Loucy (cell line): Measurements from ENCODE around the gene DENND2D.

ENCODE experiments used
- H2AFZ ChIP-seq: fragments of 200-600 bp; sonication (generic); 2 replicates; pipeline ENCODE4 v1.6.0; 2016; ENCODE audit warnings: antibody characterized with exemption, mild to moderate bottlenecking, low read length, moderate library complexity
- H3F3A ChIP-seq: fragments of 200-600 bp; 2 replicates; pipeline ENCODE4 v1.6.0; 2016; ENCODE audit warnings: antibody characterized with exemption, low read depth, mild to moderate bottlenecking
- H3K27me3 ChIP-seq: fragments of 200-600 bp; sonication (generic); 2 replicates; pipeline ENCODE4 v1.6.1; 2014; ENCODE audit warnings: low read length, mild to moderate bottlenecking; ENCODE audit not compliant: insufficient read depth, poor library complexity, severe bottlenecking
- H3K36me3 ChIP-seq: fragments of 200-600 bp; sonication (generic); 2 replicates; pipeline ENCODE4 v1.6.1; 2016; ENCODE audit warnings: low read length; ENCODE audit not compliant: insufficient read depth
- H3K4me1 ChIP-seq: fragments of 200-600 bp; sonication (generic); 2 replicates; pipeline ENCODE4 v1.5.1; 2014; ENCODE audit warnings: low read length, mild to moderate bottlenecking; ENCODE audit not compliant: insufficient read depth, poor library complexity, severe bottlenecking
- H3K4me2 ChIP-seq: fragments of 200-600 bp; sonication (generic); 2 replicates; pipeline ENCODE4 v1.6.0; 2014; ENCODE audit warnings: antibody characterized with exemption, low read length, low read depth, mild to moderate bottlenecking; ENCODE audit not compliant: poor library complexity, severe bottlenecking
- H3K4me3 ChIP-seq: fragments of 200-600 bp; sonication (generic); 2 replicates; pipeline ENCODE4 v1.5.1; 2014; ENCODE audit warnings: low read length, mild to moderate bottlenecking, mixed read lengths; ENCODE audit not compliant: poor library complexity, severe bottlenecking
- H3K79me2 ChIP-seq: fragments of 200-600 bp; sonication (generic); 2 replicates; pipeline ENCODE4 v1.6.1; 2014; ENCODE audit warnings: low read length; ENCODE audit not compliant: insufficient read depth
- H3K9ac ChIP-seq: fragments of 200-600 bp; sonication (generic); 2 replicates; pipeline ENCODE4 v1.6.0; 2014; ENCODE audit warnings: mild to moderate bottlenecking, low read depth, low read length, moderate library complexity; ENCODE audit not compliant: poor library complexity, severe bottlenecking
- H3K9me2 ChIP-seq: fragments of 200-600 bp; sonication (generic); replicated peaks from 2 replicates; pipeline ENCODE4 v1.6.1; 2016; ENCODE audit warnings: low read depth, low read length, mixed read lengths
- H3K9me3 ChIP-seq: fragments of 200-600 bp; sonication (generic); 2 replicates; pipeline ENCODE4 v1.6.1; 2014; ENCODE audit warnings: mild to moderate bottlenecking, antibody characterized with exemption, low read length, low read depth; ENCODE audit not compliant: insufficient read depth
- H4K20me1 ChIP-seq: fragments of 200-600 bp; sonication (generic); 2 replicates; pipeline ENCODE4 v1.6.0; 2014; ENCODE audit warnings: antibody characterized with exemption, low read length, mild to moderate bottlenecking; ENCODE audit not compliant: insufficient read depth, poor library complexity, severe bottlenecking
- CTCF ChIP-seq: fragments of 200-600 bp; sonication (generic); conservative IDR thresholded peaks from 2 replicates; pipeline ENCODE4 v1.5.1; 2014; ENCODE audit warnings: mild to moderate bottlenecking, antibody characterized with exemption, low read length
- EZH2phosphoT487 ChIP-seq: fragments of 200-600 bp; IDR thresholded peaks from 2 replicates; pipeline ENCODE4 v1.6.1; 2018; ENCODE audit warnings: antibody characterized with exemption, mild to moderate bottlenecking, moderate library complexity, borderline replicate concordance

The DENND2D gene

GRCh38 chr1:111163363-111163762, 37.1 kb downstream of the DENND2D start:
- TF ChIP-seq EZH2phosphoT487 (no peak), CTCF (no peak)
- Histone ChIP-seq H4K20me1 (peaks cover 6% of the 10 kb centered on the region), H3K4me1 (no peaks in the 10 kb centered on the region), H3K9me3 (no peaks in the 10 kb centered on the region), H3F3A (no peaks in the 10 kb centered on the region), H3K27me3 (no peaks in the 10 kb centered on the region), H3K79me2 (peaks cover 22% of the 10 kb centered on the region), H3K9ac (no peak overlapping the region), H3K36me3 (peaks cover 45% of the 10 kb centered on the region; the same call in 1 of the 2 replicates), H3K9me2 (no peaks in the 10 kb centered on the region), H2AFZ (no peak overlapping the region), H3K4me3 (no peak overlapping the region), H3K4me2 (no peak overlapping the region)

- Histone ChIP-seq H4K20me1 (peaks cover 6% of the 10 kb centered on the region), H3K27me3 (no peaks in the 10 kb centered on the region), H3K79me2 (peaks cover 27% of the 10 kb centered on the region), H3K9ac (no peak overlapping the region), H3K9me3 (no peaks in the 10 kb centered on the region), H3K4me1 (no peaks in the 10 kb centered on the region), H3K4me3 (no peak overlapping the region), H3K36me3 (peaks cover 42% of the 10 kb centered on the region; the same call in 1 of the 2 replicates), H3K9me2 (no peaks in the 10 kb centered on the region), H2AFZ (no peak overlapping the region), H3F3A (no peaks in the 10 kb centered on the region), H3K4me2 (no peak overlapping the region)
- TF ChIP-seq EZH2phosphoT487 (no peak), CTCF (no peak)
Observed at GRCh38 chr1:111162488-111162880, 38.0 kb downstream of the DENND2D start.

GRCh38 chr1:111161843-111162487, 38.5 kb downstream of the DENND2D start:
- peaks cover 31% of the 10 kb centered on the region for H3K79me2 ChIP-seq
- H4K20me1 ChIP-seq = peaks cover 6% of the 10 kb centered on the region
- H3K36me3 ChIP-seq = peaks cover 42% of the 10 kb centered on the region; the same call in 1 of the 2 replicates

More at GRCh38 chr1:111161843-111162487, 38.5 kb downstream of the DENND2D start:
- no peak overlapping the region for H3K9ac ChIP-seq
- no peaks in the 10 kb centered on the region for H3K27me3 ChIP-seq
- H3K9me3 ChIP-seq = no peaks in the 10 kb centered on the region
- H3K4me2 ChIP-seq = no peak overlapping the region
- no peak overlapping the region for H3K4me3 ChIP-seq
- no peaks in the 10 kb centered on the region for H3K4me1 ChIP-seq
- no peaks in the 10 kb centered on the region for H3K9me2 ChIP-seq
- no peaks in the 10 kb centered on the region for H3F3A ChIP-seq
- no peak overlapping the region for H2AFZ ChIP-seq
- TF ChIP-seq EZH2phosphoT487 = no peak
- no peak for TF ChIP-seq CTCF
